Measurements from ENCODE around the gene SHPK.
A peak's percentile ranks its signal among the peaks of the same experiment; 100 is the strongest.

SHPK gene

DNA sequence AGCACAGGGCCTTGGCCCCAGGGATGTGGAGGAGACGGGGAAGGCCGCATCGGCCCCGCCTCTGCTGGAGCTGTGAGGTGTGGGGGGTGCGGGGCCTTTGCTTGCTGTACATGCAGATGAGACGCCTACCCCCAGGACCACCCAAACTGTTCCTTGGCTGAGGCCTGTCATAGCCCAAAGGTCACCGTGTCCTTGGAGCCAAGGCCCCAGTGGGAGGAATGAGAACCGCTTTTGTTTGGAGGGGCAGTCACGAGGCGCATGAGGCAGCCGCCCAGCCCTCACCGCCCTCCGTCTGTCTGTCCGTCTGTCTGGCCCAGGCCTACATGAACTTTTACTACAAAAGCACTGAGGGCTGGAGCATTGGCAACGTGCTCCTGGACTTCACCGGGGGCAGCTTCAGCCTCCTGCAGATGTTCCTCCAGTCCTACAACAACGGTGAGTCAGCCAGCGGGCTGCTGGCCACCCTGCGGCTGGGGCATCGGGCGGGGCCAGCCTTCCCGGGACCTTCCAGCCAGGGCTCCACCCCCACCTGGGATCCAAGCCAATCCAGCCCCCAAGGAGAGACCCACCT lies 23.6 kb upstream of the SHPK start:
- peak; percentile 61 for DNase-seq

DNA sequence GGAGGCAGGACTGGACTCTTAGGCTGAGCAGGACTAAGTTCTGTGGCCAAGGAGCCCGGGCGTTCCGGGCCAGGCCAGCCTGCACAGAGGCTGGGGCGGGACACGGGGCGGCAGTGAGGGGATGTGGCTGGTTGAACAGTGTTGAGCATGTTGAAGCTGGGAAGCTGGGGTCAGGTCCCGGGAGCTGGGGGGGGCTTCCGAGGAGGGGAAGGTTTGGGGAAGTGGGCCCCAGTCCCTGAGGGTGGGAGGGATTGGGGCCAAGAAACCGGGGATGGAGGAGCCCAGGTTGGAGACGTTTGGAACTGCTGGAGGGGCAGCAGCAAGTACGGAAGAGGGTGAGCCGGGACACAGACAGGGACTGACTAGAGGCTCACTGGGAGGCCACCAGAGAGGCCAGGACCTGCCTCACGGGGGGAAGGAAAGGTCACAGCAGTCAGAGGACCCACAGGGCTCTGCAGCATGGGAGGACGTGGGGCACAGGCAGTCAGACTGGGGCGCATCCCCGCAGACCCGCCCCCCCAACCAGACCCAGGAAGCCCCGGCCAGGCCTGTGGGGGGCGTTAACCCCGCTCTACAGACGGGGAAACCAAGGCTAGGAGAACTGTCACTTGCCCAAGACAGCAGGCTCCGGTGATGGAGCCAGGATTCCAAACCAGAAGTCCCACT lies 22.9 kb upstream of the SHPK start:
- no peak for DNase-seq

DNA sequence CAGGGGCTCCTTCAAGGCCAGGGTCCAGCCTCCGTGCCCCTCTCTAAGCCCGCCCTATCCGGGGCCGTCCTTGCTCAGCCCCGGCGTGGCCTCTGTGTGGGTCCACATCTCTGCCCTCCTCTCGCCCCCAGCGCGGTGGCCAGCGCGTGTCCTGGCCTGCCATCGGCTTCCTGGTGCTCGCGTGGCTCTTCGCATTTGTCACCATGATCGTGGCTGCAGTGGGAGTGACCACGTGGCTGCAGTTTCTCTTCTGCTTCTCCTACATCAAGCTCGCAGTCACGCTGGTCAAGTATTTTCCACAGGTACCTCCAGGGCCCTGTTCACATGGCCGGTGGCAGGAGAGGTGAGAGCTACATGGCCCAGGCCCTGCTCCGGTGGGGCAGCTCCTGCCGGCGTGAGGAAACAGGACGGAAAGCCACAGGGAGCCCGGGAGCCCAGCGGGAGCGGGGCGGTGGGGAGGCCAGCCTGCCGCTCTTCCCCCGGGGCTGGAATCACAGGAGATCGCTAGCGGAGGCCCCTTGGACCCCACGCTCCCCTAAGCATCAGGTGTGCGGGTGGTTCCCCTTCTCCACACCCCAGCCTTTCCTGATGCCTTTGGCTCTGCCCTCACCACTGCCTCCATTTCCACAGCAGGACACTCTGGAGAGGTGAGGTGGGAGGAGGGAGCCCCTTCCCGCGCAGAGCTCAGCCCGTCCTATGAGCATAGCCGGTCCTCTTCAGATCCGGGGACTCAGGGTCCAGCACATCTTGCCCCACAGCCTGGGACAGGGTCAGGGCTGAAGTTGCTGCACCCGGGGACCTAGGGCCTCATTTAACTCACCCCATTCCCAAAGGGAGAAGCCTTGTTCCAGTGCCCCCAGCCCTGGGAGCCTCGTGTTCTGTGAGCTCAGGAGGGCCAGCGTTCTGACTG lies 22.1 kb upstream of the SHPK start:
- no peak for DNase-seq

DNA sequence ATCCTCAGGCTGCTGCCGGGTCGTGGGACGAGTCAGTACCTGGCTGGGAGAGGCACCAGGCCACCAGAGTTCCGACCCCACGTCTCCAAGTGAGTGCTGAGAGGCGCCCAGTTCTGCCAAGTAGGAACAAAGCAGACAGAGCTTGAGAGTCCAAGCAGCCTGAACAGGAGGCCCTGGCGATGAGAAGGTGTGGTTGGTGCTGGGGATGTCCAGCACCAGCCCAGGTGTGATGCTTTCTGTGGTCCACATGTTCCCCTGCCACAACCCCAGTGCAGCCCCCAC lies 21.5 kb upstream of the SHPK start:
- DNase-seq: no peak

DNA sequence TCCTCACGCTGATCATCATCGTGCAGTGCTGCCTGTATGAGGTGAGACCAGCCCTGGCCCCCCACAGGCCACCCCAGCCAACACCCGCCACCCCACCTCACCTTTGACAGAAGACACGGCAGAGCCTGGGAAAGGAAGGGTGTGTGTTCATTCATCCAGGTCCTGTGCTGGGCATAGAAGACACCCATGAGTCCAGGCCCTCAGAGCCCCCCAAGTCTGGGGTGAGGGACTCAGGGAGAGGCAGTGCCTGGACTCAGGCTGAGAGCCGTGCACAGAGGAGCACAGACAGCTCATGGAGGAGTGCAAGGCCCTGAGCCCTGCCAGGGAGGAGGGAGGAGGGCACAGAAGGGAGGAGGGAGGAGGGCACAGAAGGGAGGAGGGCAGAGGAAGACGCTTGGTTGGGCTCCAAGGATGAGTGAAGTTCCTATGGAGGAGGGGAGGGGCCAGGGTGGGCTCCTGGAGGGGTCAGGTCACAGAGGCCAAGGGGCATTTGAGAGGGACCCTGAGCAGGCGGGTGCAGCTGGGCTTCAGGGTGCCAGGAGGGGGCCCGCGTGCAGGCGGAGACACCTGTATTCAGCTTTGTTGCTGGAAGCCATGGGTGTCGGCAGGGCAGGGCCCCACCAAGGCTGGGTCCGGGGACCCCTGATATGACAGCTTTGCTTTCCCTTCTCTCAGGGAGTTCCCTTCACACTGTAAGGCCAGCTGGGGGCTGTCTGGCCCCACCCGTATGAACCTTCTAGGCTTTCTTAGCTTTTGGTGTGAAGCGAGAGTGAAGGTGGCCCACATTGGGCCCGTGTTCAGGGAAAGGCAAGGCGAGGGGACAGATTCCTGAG lies 20.9 kb upstream of the SHPK start:
- no peak for DNase-seq

DNA sequence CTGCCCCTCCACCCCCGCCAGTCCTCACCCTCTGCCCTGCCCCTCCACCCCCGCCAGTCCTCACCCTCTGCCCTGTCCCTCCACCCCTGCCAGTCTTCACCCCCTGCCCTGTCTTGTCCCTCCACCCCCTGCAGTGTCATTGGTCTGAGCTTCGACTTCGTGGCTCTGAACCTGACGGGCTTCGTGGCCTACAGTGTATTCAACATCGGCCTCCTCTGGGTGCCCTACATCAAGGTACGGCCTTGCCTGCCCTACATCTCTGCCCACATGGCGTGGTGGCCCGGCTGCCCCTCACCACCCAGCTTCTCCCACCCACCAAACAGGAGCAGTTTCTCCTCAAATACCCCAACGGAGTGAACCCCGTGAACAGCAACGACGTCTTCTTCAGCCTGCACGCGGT lies 20.3 kb upstream of the SHPK start:
- DNase-seq: no peak

DNA sequence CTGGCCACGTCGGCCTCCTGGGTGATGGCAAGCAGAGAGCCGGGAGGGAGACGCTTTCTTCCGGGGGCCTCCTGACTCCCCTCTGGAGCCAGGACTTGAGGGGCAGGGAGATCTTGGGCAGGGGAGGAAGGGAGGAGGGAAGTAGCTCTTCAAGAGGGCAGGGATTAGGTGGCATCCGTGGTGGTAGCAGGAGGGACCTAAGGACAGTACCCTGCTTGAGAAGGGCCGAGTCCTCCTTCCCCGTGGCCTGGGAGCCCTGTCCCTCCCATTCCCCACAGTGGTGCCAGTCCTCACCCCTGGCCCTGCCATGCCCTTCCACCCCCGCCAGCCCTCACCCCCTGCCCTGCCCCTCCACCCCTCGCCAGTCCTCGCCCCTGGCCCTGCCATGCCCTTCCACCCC lies 19.7 kb upstream of the SHPK start:
- no peak for DNase-seq

DNA sequence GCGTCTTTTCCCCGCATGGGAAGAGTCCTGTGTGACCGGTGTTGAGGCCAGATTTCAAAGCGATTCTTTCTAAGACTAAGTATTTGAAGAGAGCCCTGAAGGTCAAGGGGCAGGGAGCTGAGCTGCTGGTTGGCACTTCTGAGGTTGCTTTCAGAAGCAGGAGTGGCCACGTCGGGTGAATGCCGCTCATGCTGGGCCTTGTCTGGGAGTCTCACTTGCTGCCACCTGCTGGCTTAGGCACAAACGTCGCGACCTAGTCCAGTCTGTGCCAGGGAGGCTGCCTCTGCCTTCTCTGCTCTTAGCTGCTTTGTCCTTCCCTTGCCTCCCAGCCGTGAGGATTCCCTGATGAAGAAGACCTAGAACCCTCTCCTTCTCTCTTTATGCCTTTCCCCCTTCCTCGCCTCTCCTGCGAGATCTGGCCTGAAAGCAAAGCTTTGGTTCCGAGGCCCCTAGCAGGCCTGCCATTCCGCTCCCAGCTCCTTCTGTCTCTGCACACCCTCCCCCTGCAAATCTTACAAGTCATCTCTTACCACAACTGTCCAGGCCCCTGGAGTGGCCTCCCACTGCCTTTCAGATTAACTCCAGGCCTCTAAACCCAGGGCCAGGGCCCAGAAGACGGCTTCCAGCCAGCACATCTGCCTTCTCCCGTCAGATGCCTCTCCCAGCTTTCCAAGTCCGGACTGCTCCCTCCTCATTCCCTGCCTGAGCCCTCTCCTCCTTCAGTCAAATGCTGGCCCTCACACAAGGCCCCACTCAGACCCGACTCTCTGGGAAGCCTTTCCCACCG lies 11.9 kb upstream of the SHPK start:
- DNase-seq: peak; percentile 52

DNA sequence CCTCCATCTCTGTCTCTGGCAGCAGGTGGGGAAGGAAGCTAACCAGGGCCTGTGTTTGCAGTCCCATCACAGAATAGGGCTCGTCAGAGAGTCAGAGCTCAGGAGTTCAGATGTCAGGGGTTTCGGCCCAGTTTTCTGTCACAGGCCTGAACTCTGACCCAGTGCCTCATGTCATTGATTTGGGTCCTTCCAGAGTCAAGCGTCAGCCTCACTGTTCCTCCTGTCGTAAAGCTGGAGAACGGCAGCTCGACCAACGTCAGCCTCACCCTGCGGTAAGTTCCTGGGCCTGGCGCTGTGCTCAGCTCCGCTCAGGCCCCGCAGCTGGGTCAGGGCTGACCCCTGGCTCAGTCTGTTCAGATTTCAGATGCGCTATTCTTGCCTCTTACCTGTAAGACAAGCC lies 11.2 kb upstream of the SHPK start:
- DNase-seq: no peak

DNA sequence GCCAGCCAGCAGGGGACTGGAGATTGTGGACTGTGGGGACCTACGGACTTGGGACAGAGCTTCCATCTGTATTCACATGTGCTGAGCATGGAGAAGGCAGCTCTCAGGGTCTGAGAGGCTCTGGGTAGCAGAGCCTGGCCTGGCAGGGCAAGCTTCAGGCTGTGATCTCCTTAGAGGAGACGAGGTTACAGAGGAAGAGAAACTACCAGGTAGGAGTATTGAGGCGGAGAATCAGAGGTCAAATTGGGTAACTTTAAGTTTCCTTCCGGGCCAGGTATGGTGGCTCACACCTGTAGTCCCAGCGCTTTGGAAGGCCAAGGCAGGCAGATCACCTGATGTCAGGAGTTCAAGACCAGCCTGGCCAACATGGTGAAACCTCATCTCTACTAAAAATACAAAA lies 9.3 kb upstream of the SHPK start:
- DNase-seq: no peak

DNA sequence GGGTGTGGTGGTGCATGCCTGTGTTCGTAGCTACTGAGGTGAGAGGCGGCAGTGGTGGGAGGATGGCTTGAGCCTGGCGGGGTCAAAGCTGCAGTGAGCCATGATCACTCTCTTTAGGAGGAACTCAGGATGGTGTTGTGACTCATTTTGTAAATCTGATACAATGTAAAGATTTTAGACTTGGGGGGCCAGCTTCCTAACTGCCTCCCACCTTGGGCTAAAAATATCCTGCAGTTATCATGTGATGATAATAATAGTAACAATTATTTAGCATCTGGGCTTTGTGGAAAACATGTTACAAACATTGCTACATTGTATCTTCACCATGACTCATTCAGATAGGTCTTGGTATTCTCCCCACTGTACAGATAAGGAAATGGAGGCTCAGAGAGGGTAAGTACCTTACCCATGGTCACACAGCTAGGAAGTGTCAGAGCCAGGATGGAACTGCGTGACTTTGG lies 7.9 kb upstream of the SHPK start:
- no peak for DNase-seq

DNA sequence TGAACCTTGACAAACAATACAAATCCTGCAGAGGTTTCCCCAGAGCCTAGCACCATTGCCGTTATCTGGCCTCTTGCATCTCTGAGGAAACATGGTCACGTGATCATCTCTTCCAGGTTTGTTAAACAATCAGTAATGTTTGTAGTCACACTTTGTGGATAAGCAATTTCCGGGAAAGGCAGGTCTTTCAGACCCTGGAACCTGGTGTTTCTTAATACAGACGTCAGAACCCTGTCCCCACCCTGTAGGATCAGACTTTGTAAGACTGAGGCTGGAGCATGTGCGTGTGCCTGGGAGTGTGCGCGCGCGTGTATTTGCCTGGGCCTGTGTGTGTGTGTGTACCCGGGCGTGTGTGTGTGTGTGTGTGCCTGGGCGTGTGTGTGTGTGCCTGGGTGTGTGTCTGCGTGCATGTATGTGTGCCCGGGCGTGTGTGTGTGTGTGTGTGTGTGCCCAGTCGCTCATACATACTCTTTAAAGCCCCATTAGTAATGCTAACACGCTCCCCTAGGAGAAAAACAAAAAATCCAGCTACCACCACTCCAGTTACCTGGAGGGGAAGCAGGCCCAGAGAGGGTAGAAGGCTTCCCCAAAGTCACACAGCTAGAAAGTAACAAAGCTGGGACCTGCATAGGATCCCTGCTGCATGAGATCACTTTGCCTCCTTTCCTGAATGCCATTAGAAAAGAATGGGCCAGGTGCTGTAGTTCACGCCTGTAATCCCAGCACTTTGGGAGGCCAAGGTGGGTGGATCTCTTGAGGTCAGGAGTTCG lies 5.9 kb upstream of the SHPK start:
- no peak for DNase-seq

DNA sequence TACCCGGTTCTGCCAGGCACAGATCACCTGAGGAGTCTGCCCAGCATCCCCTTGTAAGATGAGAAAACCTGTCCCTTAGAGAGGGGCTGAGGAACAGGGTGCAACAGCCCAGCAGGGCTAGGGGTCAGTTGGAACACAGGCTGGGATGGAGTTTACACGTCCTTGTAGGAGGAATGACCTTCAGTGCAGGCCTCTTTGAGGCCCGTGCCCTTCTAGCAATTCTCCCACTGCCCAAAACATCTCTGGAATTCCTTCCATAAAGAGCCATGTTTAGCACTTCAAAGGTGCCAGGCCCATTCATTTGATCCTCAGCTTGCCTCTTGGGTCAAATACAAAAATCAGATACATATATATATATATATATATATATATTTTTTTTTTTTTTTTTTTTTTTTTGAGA lies 5.0 kb upstream of the SHPK start:
- DNase-seq: no peak

DNA sequence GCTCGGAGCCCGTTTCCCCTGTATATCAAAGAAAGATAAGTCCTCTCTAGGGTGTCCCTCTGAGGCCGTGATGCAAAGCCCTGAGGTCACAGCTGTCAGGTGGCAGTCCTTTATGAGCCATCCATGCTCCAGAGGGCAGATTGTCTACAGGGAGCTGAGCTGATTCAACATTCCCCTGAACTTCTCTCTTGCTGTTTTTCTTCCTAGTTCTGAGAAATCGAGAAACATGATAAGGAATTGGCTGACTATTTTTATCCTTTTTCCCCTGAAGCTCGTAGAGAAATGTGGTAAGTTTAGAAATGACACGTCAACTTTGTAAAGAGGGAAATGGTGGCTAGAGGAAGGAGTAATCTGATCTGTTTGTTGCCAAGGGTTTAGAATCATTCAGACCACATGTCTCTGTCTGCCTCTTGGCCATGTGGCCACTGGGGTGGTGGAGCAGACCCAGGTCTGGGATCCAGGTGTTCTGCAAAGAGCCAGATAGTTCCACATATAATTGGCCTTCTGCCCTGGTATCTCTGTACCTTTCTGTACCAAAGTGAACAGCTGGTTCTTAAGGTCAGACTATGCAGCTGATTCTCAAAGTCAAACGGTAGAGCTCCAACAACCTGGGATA lies 4.0 kb upstream of the SHPK start:
- DNase-seq: peak; percentile 42

DNA sequence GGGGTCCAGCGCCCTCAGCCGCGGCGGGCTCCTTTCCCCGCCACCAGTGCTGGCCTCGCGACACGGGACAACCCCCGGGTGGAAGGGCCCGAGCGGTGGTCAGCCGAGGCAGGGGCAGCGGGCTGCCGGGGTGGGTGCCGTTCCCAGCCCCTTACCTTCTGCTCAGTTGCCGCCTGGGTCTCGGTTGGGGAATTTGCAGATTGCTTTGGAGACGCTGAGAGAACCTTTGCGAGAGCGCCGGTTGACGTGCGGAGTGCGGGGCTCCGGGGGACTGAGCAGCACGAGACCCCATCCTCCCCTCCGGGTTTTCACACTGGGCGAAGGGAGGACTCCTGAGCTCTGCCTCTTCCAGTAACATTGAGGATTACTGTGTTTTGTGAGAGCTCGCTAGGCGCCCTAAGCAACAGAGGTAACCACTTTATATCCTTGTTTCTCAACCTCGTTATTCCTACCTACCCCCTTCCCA lies 891 bp upstream of the SHPK start:
- DNase-seq: no peak

DNA sequence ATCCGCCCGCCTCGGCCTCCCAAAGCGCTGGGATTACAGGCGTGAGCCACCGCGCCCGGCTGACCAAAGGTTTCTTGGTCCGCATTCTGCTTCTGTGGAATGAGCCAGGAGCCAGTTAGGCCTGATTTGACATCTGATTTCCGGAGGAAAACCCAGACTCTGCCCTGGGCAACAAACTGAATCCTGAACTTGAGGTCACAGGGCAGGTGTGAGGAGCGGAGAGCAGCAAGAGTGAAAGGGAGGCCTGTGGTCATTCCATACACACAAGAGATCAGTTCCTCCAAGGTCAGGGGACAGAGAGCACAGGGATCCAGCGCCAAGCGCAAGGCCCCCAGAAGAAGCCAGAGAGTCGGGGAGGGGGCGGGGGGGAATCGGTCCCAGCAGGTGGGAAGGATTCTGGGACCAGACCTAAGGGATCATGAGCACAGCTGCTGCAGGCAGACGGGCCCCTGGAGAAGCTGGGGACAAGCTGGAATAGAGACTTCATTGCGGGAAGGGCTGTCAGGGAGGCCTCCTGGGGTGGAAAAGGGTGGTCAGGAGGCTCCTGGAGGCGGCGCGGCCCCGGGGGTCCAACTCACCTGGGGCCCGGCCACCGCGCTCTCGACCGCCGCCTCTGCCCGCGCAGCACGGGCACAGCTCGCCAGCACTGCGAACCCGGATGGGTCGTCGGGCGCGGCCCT lies 436 bp downstream of the SHPK start:
- no peak for DNase-seq

DNA sequence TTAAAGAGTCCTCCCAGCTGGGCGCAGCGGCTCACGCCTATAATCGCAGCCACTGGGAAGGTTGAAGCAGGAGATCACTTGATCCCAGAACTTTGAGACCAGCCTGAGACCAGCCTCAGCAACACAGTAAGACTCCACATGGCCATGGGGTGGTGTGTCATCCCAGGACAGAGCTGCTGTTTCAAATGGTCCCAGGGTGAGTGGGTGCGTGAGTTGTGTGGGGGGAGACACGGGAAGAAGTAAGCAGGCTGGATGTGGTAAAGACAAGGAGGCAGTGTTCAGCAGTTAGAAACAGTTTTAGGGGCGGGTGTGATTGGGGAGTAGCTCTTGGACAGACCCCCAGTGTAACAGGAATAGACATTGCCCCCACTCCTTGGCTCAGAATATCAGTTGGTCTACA lies 3.8 kb downstream of the SHPK start:
- DNase-seq: no peak

DNA sequence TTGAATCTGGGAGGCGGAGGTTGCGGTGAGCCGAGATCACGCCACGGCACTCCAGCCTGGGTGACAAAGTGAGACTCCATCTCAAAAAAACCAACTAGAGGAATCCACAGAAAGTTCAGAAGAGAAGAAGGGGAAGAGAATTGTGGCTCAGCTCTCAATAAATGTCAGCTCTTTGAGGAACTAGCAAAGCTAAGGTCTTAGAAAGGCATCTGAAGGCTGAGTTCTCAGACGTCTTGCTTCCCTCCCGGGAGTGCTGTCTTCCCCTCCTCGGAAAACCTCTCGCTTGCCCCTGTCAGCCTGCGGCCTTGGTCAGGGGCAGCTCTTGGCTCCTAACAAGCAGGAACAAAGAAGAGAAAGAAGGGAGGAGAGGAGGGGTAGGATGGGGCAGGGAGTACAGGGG lies 5.3 kb downstream of the SHPK start:
- no peak for DNase-seq

DNA sequence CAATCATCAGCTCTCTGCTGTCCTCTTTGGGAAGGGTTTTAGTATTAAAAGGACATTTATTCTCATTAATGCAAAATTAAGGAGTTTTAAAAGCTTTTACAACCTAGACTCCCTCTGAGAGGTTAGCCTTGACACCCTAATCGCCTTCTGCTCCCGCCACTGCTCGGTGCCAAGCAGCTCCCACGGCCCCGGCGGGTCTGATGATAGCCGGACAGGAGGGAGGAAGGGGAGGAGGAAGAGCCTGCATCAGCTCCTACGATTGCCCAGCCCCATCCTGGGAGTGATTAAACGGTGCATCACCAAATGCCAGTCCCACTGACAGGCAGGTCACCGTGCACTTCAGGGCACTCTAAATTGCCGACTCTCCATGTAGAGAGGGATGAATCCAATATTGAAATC lies 8.3 kb downstream of the SHPK start:
- no peak for DNase-seq
